ENCODE data around the gene GPAM.

DNA sequence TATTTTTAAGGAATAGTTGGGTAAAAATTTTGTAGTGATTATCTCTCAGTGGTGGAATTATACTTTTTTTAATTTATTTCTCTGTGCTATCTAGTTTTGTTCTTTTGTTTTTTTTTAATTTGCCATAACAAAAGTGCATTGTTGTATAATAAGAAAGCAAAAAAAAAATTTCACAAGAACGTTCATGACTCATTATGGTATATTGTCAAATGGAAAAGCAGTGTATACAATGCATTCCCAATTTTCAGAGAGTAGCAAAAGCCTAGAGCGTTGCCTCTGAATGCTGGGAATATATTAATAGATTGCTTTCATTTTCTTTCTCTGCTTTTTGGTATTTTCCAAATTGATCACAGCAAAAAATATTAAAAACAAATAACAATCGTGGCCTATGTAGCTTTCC lies 46.3 kb upstream of the GPAM start:
- TF ChIP-seq, protein P1, sequence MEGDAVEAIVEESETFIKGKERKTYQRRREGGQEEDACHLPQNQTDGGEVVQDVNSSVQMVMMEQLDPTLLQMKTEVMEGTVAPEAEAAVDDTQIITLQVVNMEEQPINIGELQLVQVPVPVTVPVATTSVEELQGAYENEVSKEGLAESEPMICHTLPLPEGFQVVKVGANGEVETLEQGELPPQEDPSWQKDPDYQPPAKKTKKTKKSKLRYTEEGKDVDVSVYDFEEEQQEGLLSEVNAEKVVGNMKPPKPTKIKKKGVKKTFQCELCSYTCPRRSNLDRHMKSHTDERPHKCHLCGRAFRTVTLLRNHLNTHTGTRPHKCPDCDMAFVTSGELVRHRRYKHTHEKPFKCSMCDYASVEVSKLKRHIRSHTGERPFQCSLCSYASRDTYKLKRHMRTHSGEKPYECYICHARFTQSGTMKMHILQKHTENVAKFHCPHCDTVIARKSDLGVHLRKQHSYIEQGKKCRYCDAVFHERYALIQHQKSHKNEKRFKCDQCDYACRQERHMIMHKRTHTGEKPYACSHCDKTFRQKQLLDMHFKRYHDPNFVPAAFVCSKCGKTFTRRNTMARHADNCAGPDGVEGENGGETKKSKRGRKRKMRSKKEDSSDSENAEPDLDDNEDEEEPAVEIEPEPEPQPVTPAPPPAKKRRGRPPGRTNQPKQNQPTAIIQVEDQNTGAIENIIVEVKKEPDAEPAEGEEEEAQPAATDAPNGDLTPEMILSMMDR (IDR thresholded peaks at IDR 0.05; ENCODE audit: low read depth, low read length, missing input control): no peak
- no peak for TF ChIP-seq HNF4G (IDR thresholded peaks at IDR 0.05)
- no peak for TF ChIP-seq YY1 (IDR thresholded peaks at IDR 0.05)
- no peak for TF ChIP-seq TAF1 (conservative IDR thresholded peaks at IDR 0.05)
- TF ChIP-seq, protein P2, sequence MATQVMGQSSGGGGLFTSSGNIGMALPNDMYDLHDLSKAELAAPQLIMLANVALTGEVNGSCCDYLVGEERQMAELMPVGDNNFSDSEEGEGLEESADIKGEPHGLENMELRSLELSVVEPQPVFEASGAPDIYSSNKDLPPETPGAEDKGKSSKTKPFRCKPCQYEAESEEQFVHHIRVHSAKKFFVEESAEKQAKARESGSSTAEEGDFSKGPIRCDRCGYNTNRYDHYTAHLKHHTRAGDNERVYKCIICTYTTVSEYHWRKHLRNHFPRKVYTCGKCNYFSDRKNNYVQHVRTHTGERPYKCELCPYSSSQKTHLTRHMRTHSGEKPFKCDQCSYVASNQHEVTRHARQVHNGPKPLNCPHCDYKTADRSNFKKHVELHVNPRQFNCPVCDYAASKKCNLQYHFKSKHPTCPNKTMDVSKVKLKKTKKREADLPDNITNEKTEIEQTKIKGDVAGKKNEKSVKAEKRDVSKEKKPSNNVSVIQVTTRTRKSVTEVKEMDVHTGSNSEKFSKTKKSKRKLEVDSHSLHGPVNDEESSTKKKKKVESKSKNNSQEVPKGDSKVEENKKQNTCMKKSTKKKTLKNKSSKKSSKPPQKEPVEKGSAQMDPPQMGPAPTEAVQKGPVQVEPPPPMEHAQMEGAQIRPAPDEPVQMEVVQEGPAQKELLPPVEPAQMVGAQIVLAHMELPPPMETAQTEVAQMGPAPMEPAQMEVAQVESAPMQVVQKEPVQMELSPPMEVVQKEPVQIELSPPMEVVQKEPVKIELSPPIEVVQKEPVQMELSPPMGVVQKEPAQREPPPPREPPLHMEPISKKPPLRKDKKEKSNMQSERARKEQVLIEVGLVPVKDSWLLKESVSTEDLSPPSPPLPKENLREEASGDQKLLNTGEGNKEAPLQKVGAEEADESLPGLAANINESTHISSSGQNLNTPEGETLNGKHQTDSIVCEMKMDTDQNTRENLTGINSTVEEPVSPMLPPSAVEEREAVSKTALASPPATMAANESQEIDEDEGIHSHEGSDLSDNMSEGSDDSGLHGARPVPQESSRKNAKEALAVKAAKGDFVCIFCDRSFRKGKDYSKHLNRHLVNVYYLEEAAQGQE (IDR thresholded peaks at IDR 0.05): no peak
- TF ChIP-seq GABPA (IDR thresholded peaks at IDR 0.05 in 1 of 2, conservative IDR thresholded peaks at IDR 0.05 in 1 of 2): no peak
- TF ChIP-seq FOXA1 (IDR thresholded peaks at IDR 0.05): no peak
- no peak for TF ChIP-seq RAD21 (IDR thresholded peaks at IDR 0.05)
- TF ChIP-seq, protein P3, sequence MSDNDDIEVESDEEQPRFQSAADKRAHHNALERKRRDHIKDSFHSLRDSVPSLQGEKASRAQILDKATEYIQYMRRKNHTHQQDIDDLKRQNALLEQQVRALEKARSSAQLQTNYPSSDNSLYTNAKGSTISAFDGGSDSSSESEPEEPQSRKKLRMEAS (IDR thresholded peaks at IDR 0.05): no peak

Measured in liver (tissue), 3 donors.